NK-92 (cell line): ENCODE results near the gene ARMS2.

Experiments
- DNase-seq: peaks from one replicate; lab custom pipeline; 2025; ENCODE audit not compliant: unreplicated experiment; lab: John Stamatoyannopoulos, UW

ARMS2 gene

GRCh38 chr10:122469848-122470247 lies 15.4 kb downstream of the ARMS2 start:
- DNase-seq: no peak

DNA sequence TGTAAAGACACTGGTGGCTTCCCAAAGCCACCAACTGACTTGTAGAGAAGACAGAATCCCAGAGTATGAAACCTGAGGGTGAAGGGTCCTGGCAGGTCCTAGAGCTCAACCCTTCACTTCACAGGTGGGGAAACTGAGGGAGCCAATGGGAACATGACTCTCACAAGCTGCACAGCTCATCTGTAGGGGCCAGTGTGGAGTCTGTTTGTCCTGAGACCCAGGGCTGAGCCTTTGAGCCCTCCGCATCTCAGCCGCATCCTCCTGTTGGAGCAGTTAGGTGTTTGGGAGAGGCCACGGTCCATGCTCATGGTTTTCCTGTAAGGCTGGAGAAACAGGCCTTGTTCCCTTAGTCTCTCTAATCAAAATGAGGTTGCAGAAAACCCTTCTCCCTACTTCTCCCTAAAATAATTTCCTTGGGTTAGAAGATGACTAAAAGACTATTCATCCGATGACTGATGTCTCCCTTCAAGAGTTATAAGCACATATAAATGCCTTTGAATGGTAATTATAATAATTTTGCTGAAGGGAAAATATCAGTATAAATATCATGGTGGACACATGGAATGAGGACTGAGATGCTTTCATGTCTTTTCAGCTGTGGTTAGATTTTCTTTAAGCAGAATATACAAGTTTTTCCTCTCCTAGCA lies 17.2 kb downstream of the ARMS2 start:
- DNase-seq: no peak

DNA sequence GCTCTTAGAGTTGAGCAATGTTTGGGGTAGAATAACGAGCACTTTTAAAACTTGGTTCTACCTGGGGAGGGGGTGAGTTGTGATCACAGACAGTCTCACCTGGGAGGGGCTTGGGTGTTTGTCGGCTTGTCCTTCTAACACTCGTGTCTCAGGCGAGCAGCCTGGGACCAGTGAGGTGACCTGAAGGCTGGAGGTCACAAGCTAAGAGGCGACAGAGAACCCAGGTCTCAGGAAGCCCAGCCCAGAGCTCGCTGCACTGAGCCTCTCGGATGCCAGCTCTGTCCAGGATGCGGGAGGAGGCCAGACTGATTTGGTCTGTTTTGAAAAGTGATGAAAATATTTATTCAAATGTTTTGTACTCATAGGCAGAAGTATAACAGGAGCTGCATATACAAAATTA lies 18.7 kb downstream of the ARMS2 start:
- DNase-seq: no peak

DNA sequence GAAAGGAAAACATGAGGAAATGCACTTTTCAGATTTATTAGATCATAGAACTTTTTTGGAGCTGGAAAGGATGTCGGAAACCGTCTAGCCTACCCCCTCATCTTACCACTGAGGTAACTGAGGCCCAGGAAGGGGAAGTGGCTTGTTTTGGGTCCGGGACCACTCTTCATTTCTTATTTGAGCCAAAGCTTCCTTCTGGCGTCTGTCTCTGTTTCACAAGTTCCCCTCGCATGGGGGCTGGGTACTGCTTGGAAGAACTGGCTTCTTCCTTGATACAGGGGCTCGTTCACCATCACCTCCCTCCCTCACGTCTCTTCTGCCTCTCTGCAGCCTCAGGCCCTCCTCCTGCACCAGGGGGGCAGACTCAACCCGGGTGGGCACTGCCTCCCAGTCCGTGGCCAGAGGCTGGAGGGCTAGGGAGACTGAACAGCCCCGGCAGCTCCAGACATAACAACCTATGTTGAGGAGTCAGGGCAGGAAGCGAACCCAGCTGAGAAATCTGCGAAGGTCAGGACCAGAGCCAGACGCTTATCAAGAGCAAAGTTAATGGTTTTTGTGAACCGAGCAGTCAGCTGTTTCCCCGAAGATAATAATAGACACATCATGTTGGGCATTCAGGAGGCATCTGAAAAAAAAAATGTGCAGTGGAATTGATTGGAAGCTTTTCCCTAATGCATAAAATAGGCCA lies 19.8 kb downstream of the ARMS2 start:
- no peak for DNase-seq

- no peak for DNase-seq
Measured at GRCh38 chr10:122475100-122475499, 20.6 kb downstream of the ARMS2 start.

GRCh38 chr10:122475591-122476332 lies 21.3 kb downstream of the ARMS2 start:
- no peak for DNase-seq

DNA sequence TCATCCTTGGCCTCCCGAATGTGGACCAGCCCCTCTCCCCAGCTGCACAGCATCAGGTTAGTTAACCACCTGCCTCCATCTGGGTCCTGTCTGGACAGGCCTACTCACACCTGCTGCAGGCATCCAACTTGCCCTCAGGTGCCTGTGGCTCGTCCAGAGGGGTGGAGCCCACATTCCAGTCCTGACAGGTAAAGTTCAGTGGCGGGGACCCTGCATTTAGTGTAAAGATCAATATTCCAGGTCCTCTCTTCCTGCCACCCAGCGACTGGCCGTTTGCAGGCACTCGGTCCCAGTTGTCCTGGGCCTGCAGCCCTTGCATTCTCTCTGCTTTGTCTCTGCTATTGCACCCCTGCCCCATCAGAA lies 21.9 kb downstream of the ARMS2 start:
- DNase-seq: no peak

GRCh38 chr10:122477436-122477835 lies 23.0 kb downstream of the ARMS2 start:
- DNase-seq: no peak

- DNase-seq: no peak
Measured at GRCh38 chr10:122478971-122479370, 24.5 kb downstream of the ARMS2 start.

DNA sequence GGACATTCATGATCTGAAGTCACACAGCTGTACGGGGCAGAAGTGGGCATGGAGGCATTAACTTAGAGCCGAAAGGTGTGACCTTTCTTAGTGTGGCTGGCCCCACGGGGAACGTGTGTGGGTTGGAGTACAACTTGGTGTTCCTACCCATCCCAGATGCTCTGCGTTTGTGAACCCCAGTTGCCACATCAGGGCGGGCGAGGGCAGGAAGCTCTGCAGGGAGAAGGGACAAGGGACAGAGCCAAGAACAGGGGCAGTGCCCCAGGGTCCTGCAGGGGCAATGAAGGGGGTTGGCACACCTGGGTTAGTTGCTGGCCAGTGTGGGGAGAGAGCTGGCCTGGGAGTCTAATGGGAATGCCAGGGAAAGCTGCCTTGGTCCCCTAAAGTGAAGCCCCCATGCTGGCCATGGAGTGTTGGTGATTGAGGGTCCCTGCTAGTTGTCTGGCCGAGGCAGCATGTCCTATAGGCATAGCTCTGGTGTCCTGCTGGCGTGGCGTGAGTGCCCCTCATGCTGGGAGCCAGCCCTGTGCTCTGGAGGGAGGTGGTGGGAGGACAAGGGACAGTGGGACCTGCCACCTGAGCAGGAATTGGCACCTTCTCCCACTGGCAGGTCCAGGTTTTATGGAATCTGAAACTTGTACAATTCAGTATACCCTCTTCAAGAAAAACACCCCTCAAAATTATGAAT lies 25.8 kb downstream of the ARMS2 start:
- no peak for DNase-seq

DNA sequence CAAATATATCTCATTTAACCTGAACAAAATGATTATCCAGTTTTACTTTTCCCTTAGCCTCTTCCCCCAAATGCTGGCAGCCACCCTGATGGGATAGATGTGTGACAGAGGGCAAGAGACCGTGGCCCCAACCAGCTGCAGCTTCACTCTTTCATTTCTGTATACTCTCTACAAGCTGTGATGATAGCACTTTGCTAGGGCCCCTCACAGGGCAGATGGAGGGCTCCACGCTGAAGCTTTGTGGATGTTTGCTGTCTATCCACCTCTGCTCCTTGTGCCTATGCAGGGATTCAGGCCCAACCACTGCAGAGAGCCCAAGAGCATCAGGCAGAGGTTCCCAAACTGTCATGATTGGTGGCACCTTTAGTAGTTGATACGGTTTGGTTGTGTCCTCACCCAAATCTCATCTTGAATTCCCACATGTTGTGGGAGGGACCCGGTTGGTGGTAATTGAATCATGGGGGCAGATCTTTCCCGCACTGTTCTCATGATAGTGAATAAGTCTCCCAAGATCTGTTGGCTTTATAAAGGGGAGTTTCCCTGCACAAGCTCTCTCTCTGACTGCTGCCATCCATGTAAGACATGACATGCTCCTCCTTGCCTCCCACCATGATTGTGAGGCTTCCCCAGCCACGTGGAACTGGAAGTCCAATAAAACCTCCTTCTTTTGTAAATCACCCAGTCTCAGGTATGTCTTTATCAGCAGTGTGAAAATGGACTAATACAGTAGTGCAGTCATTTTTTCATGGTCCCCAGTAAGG lies 27.0 kb downstream of the ARMS2 start:
- DNase-seq: no peak

GRCh38 chr10:122484276-122485060 lies 30.0 kb downstream of the ARMS2 start:
- DNase-seq: no peak

GRCh38 chr10:122485670-122486069 lies 31.2 kb downstream of the ARMS2 start:
- no peak for DNase-seq

DNA sequence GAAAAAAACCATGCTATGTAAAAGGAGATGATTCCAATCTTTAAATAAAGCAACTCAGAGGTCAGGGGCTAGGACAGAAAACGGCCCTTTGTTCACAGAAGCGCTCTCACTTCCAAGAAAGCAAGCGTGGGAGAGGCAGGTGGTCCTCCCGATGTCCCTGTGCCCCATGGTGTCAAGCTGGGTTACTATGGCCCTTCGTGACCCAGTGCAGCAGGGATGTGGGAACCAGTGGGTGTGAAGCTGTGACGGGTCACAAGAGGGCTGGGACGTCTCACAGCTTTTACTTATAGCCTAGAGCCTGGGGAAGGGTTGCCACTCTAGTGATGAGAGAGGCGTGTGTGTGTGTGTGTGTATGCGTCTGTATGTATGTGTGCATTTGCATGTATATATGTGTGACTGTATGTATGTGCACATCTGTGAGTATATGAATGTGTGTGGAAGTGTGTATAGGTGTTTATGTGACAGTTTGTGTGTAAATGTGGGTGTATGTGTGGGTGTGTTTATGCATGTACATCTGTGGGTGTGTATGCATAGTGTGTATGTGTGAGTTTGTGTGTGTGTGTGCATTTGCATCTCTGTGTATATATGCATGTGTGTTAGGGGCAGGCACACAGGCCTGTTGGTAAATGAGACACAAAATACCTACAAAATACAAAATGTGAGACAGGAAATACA lies 32.1 kb downstream of the ARMS2 start:
- DNase-seq: no peak

DNA sequence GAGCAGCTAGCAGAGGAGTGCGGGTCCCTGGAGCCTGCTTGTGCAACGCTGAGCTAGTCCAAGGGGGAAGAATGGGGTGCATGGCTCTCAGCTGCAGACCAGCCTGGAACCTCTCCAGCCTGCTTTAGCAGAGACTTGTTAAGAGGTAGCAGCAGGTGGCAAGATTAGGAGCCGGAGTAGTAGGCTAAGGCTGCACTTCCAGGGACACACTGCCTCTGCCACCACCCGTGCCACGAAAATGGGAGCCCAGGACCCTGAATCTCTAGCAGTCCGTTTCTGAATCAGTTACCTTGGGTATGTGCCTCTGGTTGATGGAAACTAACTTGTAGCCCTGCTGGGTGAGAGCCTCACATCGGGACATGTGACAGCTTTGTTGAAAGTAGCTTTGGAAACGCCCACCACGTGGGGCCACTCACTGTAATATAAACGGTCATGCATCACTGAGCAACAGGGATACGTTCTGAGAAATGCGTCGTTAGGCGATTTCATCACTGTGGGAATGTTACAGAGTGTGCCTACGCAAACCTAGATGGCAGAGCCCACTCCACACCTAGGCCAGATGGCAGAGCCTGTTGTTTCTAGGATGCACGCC lies 32.8 kb downstream of the ARMS2 start:
- DNase-seq: no peak

- DNase-seq: no peak
Measured at GRCh38 chr10:122490268-122490667, 35.8 kb downstream of the ARMS2 start.

- no peak for DNase-seq
Measured at GRCh38 chr10:122490786-122491680, 36.6 kb downstream of the ARMS2 start.

GRCh38 chr10:122492006-122492405 lies 37.6 kb downstream of the ARMS2 start:
- DNase-seq: no peak
